Activated CD4-positive, alpha-beta T cell treated with anti-CD3 and anti-CD28 coated beads for 1 hour (primary cell): ENCODE data around the gene SUCLG2.
"Not testable (repeated sequence)": the region's sequence is repeated elsewhere in the genome, so short reads cannot be mapped to it uniquely, and the experiment has no call there.

Experiments
- DNase-seq: peaks from one replicate; pipeline ENCODE4 v3.0.0-alpha.2; 2020

Gene SUCLG2

DNA sequence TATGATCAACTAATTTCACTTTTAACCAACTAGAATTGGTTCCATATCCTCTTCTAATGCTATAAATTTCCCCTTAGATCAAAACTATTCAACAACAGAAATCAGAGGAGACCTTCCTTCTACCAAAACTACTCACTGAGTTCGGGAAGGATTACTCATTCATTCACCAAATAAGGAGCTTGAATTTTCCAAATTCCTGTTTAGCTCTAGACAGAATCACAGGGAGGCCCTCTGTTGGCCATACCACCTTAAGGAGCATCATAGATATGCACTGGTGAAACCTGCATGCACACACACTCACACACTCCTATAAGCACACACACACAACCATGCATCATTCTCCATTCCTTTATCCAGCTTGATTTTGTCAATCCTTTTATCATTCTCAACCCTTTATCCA is 49.0 kb downstream of the SUCLG2 start:
- DNase-seq: no peak

DNA sequence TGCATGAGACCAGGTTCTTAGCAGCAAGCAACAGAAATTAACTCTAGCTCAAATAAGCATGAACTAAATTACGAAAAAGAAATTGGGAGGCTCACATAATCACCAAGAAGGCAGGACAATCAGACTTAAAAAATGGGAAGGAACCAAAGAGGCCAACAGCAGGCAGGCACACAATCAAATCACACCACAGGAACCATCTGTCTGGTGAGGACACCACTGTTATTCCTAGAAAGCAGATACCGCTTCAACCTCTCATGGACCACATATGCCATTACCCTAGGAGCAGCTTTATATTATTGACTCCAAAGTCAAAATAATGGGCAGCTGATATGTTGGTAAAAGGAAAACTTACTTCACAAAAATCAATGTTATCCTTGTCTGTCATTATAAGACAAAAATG is 51.6 kb downstream of the SUCLG2 start:
- no peak for DNase-seq

DNA sequence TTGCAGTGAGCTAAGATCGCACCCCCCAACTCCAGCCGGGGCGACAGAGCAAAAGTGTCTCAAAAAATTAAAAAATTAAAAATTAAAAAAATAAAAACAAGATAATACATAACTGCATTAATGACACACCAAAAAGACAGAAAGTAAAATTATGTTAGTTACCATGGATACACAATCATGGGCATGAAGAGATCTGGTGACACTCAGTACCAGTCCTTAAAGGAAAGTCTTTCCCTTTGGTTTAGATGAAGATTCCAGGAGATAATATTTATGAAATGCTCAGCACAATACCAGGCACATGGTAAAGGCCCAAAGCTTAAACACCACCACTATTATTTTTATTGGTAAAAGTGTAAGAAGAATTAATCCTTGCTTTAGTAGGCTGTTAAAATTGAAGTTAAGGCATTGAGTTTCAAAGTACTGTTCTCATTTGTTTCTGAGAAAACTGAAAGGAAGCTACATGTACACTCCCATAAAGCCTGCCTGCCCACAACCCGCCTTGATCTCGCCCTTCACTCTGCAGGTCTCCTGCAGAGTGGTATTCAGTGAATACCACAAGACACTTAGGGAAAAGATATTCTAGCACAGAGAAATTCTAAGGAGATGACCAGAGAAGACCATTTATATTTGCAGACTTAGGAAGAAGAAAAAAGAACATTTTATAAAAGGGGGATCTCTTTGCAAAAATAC is 52.3 kb downstream of the SUCLG2 start:
- no peak for DNase-seq

DNA sequence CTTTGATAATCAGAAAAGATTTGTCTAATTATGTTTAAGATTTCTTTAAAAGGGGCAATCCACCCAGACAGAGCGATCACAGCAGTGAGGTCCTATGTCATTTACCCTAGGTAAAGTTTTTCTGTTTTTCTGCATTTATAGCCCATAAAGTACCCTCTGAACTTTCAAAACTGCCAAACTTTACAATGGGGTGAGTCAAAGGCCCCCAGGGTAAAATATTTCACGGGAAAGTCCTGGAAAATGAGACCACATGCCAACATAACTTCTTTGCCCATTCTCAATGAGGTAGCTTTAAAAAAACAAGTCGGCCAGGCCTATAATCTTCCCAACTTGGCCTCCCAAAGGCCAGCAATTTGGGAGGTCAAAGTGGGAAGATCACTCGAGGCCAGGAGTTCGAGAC is 53.0 kb downstream of the SUCLG2 start:
- no peak for DNase-seq

DNA sequence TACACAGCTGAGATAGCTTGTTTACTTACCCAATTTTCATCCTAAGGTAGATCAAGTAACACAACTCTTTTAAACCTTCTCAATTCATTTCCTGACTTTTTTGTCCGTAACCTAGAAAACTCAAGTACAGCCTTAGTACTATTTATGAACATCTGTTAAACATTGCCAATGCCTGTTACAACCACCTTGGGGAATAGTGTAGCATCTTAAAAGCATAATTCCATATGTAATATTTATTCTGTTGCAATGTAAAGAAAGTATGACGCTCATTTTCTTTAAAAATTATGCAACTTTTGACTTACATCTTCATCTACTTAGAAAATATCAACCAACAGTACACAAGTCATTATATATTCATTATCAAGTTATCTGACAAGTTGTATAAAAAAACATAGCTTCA is 54.6 kb downstream of the SUCLG2 start:
- no peak for DNase-seq

DNA sequence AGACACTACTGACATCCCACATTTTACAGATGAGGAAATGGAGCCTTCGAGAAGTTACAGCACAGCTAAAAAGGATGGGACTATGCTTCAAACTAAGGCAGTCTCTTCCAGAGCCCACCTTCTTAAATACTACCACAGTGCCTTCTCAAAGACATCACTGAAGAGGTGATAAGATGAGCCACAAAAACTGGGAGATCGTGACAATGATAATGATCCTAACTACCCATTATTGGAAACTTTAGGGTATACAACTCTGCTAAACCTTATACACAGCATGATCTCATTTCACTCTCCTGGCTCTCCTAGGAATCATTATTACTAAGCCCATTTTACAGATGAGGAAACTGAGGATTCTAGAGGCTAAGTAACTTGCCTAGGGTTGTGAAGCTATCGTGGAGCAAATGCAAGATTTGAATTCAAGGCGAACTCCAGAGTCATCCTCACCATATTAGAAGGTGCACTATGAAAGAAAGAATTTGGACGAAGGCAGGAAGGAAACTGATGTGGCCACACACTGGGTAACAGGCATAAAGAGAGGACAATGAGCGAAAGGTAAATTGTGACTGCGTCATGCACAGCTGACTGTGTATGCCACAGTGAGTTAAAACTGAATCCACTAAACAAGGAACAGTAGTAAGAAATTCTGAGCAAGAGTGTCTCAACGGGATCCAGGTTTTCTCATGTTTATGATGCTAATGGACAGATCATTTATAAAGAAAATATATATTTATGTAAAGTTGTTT is 55.4 kb downstream of the SUCLG2 start:
- DNase-seq: no peak

DNA sequence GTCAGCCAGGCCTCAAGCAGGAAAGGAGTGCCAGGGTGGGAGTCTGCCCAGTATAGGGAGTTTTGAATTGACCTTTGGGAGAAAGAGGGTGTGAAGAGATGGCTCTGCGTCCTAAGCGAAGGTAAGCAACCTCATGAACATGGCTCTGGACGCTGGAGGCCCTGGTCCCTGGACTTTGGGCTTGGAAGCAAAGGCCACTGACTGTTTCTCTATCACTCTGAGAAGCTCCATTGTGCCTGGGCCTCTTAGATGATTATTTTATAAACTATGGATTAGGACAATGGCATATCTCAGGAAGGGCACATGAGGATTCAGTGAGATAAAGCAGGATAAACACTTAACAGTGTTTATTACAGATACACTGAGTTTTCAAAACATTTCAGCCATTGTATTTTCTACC is 59.0 kb downstream of the SUCLG2 start:
- DNase-seq: no peak

DNA sequence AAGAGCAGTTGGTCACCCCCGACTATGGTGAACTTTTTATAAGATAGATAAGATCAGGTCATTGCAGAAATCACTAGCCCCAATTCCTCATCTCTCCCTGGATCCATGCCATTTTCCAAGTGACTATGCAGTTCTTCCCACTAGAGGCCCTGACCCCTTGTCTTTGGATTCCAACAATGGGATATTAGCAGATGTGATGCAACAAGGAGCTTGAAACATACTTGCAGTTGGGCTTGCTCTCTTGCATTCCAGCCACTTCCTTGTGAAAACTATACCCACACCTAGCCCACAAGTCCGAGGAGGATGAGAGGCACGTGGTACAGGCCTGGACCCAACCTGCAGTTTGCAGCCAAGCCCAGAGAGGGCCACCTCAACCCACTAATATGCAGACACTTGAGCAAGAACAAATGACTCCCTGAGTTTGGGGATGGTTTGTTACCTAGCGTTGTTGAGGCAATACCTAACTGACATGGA is 60.6 kb downstream of the SUCLG2 start:
- DNase-seq: no peak

DNA sequence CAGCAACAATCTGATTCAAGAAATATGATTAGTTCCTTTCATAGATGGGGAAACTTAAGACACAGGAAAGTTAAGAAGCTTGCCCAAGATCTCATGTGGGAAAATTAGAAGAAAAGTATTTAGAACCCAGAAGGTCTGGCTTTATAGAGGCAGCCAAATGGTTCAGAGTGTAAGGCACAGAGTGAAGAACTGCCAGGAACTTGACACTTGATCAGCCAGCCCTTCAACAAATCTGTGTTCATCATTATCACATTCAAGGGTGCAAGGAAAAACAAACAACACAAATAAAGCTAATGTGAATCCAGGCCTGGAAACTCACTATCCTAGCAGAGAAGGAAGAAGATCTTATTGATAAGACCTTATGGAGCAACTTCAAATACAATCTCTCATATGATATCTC is 62.4 kb downstream of the SUCLG2 start:
- no peak for DNase-seq

DNA sequence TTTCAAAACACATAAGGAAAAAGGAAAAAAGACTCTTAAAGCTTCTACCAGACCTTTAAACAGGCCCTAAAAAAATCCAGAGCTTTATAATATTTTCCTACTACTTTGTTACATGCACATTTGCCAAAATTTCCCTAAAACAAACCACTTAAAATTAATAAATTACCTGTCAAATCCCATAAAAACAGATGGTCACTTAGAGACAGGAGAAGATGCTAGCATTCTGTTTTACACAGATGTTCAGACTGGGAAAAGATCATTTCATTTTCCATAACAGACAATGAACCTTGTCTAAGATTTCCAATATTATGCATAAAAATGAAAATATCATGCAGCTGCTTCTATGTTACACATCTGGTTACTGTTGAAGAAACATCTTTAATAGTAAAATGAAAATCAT is 66.6 kb downstream of the SUCLG2 start:
- DNase-seq: no peak

DNA sequence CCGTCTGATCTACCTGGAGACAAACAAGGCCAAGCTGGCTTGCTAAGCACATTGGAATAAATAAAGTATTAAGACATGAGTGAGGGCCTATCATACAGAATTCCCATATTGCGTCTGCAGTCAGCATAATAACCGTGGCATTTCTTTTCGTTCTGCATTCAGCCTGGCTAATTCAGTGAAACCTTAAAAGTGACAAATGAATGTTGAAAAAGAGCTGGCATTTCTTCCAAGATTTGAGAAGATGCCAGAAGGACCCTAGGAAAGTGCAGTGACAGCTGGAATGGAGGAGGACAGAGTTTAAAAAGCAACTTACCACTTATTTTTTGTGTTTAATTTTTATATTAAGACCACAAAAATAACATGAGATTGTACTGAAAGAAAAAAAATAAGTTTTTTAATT is 67.1 kb downstream of the SUCLG2 start:
- DNase-seq: no peak

DNA sequence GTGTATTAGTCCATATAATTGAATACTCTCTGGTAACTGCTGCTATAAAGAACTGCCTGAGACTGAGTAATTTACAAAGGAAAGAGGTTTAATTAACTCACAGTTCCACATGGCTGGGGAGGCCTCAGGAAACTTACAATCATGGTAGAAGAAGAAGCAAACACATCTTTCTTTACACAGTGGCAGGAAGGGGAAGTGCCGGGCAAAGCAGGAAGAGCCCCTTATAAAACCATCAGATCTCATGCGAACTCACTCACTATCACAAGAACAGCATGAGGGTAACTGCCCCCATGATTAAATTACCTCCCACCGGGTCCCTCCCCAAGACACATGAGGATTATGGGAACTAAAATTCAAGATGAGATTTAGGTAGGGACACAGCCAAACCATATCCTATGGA is 69.8 kb downstream of the SUCLG2 start:
- DNase-seq: not testable (repeated sequence)

DNA sequence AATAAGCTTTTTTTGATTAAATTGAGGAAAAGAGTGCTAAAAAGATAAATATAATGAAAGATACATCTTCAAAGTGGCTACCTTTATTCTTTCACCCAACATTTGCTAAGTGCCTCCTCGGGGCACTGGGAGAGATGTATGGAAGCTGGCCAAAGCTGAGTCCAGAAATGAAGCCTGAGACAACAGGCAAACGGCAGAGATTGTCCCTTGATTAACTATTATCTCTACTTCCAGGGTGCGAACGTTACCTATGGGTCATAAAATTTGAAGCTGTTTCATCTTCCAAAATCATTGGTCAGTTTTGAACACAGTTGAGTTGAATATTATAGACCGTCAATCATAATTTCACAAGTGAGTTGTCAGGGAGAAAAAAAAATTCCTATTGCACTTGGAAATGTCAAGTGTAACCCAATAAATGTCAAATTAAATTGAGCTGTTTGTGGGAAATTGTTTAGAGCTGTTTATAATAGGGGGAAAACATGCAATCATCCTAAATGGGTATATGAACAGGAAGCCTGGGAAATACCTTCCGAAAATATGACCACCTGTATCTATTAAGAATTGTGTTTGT is 73.9 kb downstream of the SUCLG2 start:
- DNase-seq: no peak

DNA sequence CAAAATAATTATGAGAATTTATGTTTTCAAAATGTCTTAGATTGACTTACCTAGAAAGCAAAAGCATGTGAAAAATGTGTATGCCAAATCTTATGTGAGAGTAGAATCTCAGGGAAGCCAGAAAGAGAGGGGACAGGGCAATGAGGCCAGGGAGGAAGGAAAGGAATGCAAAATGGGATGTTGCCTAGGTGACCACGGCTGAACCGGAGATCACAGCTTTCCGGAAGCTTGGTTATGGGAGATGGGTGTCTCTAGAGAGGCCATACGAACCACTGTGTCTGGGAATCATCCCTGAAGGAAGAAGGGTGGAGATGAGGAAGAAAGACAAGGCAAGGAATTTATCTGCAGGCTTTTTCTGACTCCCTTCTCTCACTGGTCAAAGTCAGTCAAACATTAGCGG is 76.0 kb downstream of the SUCLG2 start:
- no peak for DNase-seq

DNA sequence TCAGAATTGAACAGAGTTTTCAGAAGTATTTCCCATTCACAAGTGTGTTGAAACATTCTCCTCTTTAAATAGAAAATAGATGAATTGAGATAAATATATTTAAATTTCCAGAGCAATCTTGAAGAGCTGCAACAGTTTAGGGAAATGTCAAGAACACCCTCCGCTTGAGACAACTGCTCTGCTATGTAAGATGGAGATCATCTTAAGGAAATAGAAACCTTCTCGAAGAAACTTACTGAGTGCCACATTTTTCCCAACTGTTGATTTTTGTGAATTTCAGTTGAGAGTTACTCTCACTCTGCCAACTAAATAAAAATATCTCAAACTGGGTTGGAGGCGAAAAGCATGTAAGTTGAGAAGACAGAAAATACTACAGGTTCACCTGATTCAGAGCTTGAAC is 78.0 kb downstream of the SUCLG2 start:
- no peak for DNase-seq

DNA sequence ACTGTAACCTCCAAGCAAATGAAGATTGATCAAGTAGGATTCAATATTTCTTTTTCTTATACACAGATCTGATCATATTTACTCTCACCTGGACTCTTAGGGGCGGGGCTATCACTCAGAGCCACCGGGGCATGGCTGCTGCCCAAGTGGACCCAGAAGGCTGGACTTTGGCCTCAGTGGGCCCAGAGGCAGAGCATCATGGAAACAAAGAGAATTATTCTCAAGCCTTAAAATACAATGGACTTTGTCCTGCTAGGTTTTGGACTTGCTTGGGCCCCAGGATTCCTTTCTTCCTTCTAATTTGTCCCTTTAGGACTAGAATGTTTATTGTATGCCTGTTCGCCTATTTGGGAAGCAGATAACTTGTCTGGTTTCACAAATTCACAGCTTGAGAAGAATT is 85.1 kb downstream of the SUCLG2 start:
- DNase-seq: no peak

DNA sequence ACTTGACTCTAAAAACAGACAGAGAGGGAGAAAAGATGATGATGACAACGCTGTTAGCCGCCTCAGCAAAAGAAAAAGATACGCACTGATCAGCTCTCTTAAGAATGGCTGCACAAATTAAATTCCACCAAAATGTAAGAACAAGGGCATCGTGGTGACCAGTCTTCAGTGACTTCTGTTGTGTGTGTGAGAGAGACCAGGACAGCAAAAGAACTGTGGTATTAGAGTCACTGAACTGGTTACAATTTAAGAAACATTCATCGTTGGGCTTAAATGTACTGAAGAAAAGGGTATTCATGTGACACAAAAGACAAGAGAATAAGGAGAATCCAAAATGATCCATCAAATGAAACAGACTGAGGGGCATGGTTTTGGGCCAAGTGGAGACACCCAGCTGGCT is 86.5 kb downstream of the SUCLG2 start:
- no peak for DNase-seq

DNA sequence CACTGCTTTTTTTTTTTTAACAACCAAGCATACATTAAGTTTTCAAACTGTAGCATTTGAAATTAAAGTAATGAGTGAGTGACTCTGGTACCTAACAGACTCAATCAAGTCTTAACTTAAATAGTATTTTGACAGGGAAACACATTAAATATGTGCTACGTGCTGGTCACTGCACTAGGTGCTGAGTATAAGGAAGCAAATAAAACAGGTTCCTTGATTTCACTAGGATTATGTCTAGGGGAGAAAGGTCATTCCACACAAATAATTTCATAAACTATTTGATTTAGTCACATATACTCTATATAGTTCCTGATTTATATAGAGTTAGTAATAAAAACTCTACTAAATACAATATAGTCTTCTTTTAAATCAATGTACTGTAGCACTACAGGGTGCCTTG is 89.4 kb downstream of the SUCLG2 start:
- no peak for DNase-seq

DNA sequence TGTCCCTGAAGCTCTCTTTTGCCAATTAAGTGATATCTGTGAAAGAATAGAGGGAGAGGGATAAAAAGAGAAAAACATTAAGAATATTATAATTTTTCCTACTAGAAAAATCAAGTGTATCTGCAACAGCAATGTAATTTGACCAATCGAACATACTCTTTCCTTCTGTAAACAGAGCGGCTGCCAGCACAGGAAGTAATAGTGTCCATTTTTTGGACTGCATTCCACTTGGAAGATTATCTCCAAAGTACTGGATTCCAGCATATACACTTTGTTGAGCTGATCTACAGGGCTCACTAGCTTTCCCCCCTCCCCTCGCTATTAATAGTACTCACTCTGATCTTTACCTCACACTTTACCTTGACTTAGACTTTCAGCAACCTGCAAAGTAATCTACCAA is 90.4 kb downstream of the SUCLG2 start:
- DNase-seq: no peak

DNA sequence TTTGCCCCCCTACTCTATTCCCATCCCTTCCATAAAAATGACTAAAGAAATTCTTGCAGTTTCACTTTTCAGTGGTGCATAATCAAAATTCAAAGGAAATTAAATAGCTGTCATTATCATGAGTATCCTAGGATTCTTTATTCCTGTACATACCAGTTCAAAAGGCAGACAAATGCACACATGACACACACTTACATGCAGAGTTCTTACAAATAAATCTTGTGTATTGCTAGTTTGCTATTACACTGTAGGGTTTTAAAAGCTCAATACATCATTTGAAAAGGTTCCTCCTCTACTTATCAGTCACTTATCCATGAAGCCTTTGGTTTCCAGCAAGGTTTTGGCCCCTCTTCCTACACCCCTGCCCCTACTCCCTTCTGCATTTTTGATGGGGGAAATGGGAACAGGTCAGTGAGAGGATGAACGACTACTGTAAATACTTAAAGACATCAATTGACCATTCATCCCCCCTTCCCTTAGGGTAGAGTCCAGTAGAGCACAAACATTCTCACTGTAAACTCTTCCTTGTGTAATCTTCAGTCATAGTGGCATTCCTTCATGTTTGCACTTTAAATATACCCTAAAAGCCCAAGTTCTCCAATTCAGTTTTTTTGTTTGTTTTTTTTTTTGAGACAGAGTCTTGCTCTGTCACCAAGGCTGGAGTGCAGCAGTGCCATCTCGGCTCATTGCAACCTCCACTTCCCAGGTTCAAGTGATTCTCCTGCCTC is 92.6 kb downstream of the SUCLG2 start:
- DNase-seq: no peak

DNA sequence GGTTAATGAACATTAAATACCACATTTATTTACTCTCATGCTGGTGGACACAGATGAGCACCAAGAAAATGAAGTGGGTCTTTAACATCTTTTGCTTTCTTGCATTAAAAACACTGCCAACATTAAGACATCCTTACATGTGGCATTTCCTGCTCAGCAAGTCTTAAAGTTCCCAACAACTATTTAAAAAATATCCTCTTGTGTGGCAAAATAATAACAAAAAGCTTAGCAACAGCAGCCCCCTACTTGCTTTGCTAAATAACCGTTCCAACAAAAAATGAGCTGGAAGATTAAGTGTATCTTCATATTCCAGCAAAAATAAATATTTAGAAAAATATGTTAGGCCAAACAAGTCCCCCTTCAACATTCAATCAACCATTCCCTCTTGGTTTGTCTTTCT is 93.1 kb downstream of the SUCLG2 start:
- no peak for DNase-seq

DNA sequence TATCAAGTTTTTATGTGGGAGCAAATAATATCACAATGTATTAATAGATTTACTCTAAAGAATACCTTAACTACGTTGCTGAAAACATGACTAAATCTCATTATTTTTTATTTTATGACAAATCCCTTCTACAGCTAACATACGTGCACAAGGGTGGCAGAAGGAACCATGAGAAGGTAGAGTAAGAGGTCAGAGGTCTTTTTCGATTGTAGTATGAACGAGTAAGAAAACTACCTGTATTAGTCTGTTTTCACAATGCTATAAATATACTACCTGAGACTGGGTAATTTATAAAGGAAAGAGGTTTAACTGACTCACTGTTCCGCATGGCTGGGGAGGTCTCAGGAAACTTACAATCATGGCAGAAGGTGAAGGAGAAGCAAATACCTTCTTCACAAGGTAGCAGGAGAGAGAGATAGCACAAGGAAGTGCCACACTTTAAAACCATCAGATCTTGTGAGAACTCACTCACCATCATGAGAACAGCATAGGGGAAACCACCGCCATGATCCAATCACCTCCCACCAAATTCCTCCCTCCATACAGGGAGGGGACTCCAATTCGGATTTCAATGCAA is 95.3 kb downstream of the SUCLG2 start:
- no peak for DNase-seq

DNA sequence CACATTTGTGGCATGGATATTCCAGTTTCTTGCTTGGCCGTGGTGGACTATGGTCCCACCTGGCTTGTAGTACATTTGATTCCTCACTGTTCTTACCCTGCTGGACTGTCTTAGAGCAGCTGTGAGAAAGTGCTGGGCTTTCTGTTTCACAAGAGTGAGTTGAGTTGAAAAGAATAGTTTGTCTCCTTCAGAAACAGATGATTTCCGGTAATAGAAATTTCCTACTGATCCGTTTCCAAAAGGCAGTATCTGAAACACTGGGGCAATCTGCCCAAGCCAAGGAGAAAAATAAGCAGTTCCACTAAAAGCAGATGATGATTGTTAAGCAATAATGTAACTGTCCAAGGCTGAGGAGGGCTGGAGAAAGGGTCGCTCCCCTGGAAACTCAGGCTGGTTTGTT is 96.0 kb downstream of the SUCLG2 start:
- no peak for DNase-seq
